ENCODE data around the gene PTPRCAP. TPM values are rescaled to one million over a fixed set of nuclear protein-coding genes. Genes with fewer than 3 reads are reported as not detected.

The PTPRCAP gene
- total and polyA plus RNA-seq, 2 donors (not counting 1 experiment from before 2014, with no cell fraction given): 266 to 565 TPM

DNA sequence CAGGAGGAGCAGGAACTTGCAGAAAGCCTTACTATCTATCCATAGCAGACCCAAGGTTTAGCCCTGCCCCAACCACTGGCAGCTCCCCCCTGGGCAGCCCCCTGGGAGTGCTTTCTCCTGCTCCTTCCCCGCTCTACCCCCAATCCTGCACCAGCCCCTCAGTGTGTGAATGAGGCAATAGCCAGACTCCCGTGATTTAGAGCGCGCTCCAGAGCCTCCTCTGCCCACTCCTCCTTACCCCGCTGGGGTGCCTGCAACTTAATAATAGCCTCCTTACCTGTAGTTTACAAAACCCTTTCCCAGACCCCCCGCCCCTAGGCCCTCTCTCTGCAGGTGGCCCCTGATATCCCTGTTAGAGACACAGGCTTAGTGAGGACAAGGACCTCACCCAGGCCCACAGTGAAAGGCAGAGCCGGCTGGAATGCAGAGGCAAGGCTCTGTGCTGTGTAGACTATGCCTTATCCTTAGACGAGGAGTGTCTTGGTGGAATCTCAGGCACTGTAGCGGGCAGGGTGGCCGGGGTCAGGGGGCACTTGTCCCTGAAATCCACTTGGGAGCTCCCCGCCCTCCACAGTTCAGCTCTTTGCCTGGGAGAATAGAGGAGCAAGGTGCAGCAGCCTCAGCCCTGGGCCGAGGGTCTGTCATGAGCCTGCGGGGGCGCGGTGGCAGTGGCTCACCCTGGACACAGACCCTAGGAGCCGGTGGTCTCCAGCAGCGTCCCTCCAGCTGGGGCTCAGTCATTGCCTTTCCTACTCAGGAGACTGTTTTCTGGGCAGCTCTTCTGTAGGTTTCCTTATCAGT, 26.3 kb downstream of the PTPRCAP start:
- intact Hi-C loops (cut with micrococcal nuclease): no loop called here
- no peaks in the 10 kb centered on the region for H3K27me3 Mint-ChIP-seq
- Histone ChIP-seq H3K79me2 (ENCODE audit: control insufficient read depth, insufficient read depth, low read length) (peaks cover 42% of the 10 kb centered on the region), H3K4me1 (ENCODE audit: control insufficient read depth in 2 of 2, insufficient read depth in 2 of 2, low read length in 2 of 2) (peaks cover 89 to 95% of the 10 kb centered on the region in 2 donors), H3K4me3 (ENCODE audit: control extremely low read depth in 1 of 5, extremely low read depth in 1 of 5, insufficient read depth in 1 of 5, low read depth in 2 of 5, low read length in 4 of 5) (peak overlapping the region in 1 of 5 experiments; percentile 24), H3K27ac (ENCODE audit: low read length in 2 of 2) (peak overlapping the region; percentile 49 to 88), H4K20me1 (ENCODE audit: control insufficient read depth, insufficient read depth, low read length, poor library complexity, severe bottlenecking) (peaks cover 23% of the 10 kb centered on the region), H3K27me3 (replicated peaks in 1 of 4; ENCODE audit: control extremely low read depth in 1 of 4, control insufficient read depth in 3 of 4, insufficient read depth in 4 of 4, low read length in 3 of 4) (no peaks in the 10 kb centered on the region), H3K4me2 (replicated peaks; ENCODE audit: low read depth, low read length, poor library complexity, severe bottlenecking) (peak overlapping the region; percentile 89), H3K9me3 (ENCODE audit: control extremely low read depth in 1 of 3, control insufficient read depth in 2 of 3, insufficient read depth in 1 of 3, low read length in 2 of 3) (peaks cover 0 to 2% (median 0%) of the 10 kb centered on the region in 3 donors), H3K9ac (ENCODE audit: low read length) (peak overlapping the region; percentile 24), H3K36me3 (replicated peaks in 1 of 2; ENCODE audit: control extremely low read depth in 1 of 2, control insufficient read depth in 1 of 2, extremely low read depth in 1 of 2, insufficient read depth in 2 of 2, low read length in 1 of 2) (peaks cover 0 to 34% of the 10 kb centered on the region in 2 experiments), H2AFZ (ENCODE audit: insufficient read depth, low read depth, low read length, poor library complexity, severe bottlenecking) (no peak overlapping the region)
- H3K4me1 Mint-ChIP-seq: peaks cover 84% of the 10 kb centered on the region
- H3K4me3 Mint-ChIP-seq: peak overlapping the region; percentile 91
- no peak for DNase-seq
- CTCF ChIA-PET: interaction anchor here (0.9 to 3.8 kb wide), 2 partner anchors 8 to 28 kb away, joined by 3 to 48 read pairs; partner anchors contain the start of genes PPP1CA and TBC1D10C
- TF ChIP-seq EZH2 (IDR thresholded peaks at IDR 0.05; ENCODE audit: borderline replicate concordance, insufficient read depth, low read depth, low read length, poor library complexity, severe bottlenecking): no peak
- no peak for TF ChIP-seq CTCF (IDR thresholded peaks at IDR 0.05)
- peak overlapping the region; percentile 100 for H3K27ac Mint-ChIP-seq
- 86% methylated on average over 17 of the region's 17 CpGs for WGBS (ENCODE audit: insufficient coverage)
- no peak for ATAC-seq (ENCODE audit: low read depth)
- H3K9me3 Mint-ChIP-seq (ENCODE audit: insufficient read depth): no peaks in the 10 kb centered on the region
- POLR2A ChIA-PET: interaction anchor here (0.8 to 4.8 kb wide), 7 partner anchors 8 to 58 kb away, joined by 4 to 79 read pairs (median 5); partner anchors contain the start of genes POLD4, PPP1CA, PTPRCAP and TBC1D10C
